Choroid plexus epithelial cell (primary cell): Measurements from ENCODE around the gene FRMD4A.

Experiments
- DNase-seq: peaks from one replicate; pipeline ENCODE4 v3.0.0-alpha.2; 2010; ENCODE audit warnings: low read depth
- H3K4me3 ChIP-seq: 2 replicates; pipeline ENCODE4 v1.5.1; 2011; ENCODE audit warnings: low read depth, mild to moderate bottlenecking, control low read depth, low read length, moderate library complexity
- TF ChIP-seq, protein P1 (sequence below): conservative IDR thresholded peaks from 2 replicates; pipeline ENCODE4 v1.5.1; 2011; ENCODE audit warnings: low read depth, mild to moderate bottlenecking, control low read depth, inconsistent platforms, low read length, moderate library complexity

Gene FRMD4A

GRCh38 chr10:14131261-14131960, 199.3 kb downstream of the FRMD4A start:
- no peak overlapping the region for H3K4me3 ChIP-seq
- TF ChIP-seq, protein P1, sequence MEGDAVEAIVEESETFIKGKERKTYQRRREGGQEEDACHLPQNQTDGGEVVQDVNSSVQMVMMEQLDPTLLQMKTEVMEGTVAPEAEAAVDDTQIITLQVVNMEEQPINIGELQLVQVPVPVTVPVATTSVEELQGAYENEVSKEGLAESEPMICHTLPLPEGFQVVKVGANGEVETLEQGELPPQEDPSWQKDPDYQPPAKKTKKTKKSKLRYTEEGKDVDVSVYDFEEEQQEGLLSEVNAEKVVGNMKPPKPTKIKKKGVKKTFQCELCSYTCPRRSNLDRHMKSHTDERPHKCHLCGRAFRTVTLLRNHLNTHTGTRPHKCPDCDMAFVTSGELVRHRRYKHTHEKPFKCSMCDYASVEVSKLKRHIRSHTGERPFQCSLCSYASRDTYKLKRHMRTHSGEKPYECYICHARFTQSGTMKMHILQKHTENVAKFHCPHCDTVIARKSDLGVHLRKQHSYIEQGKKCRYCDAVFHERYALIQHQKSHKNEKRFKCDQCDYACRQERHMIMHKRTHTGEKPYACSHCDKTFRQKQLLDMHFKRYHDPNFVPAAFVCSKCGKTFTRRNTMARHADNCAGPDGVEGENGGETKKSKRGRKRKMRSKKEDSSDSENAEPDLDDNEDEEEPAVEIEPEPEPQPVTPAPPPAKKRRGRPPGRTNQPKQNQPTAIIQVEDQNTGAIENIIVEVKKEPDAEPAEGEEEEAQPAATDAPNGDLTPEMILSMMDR = no peak
- no peak for DNase-seq

DNA sequence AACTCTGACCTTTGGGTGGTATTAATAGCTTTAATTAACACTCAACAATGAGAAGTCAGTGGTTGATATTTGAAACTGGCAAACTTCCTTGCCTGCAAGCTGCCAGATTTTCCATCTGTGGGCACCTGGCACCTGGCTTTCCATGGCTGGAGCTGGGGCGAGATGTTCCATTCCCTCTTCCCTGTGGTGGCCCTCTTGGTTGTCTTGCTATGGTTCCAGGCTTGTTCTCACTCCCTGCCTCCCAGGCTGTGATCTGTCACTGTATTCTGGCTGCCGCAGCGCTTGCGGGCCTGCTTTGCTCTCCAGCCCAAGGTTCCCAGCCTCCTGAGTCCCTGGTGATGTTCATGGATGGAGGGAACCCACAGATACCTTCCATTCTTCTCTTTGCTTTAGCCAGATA, 201.0 kb downstream of the FRMD4A start:
- TF ChIP-seq, protein P1 = no peak
- DNase-seq = no peak
- H3K4me3 ChIP-seq = no peak overlapping the region

- DNase-seq = no peak
- no peak overlapping the region for H3K4me3 ChIP-seq
- TF ChIP-seq, protein P1 = no peak
These were observed 202.2 kb downstream of the FRMD4A start for GRCh38 chr10:14128519-14128918.

GRCh38 chr10:14126697-14127440, 203.9 kb downstream of the FRMD4A start:
- no peak overlapping the region for H3K4me3 ChIP-seq
- TF ChIP-seq, protein P1 = no peak
- DNase-seq = peak; percentile 10

GRCh38 chr10:14125564-14125963, 205.2 kb downstream of the FRMD4A start:
- TF ChIP-seq, protein P1 = no peak
- no peak overlapping the region for H3K4me3 ChIP-seq
- DNase-seq = no peak

DNA sequence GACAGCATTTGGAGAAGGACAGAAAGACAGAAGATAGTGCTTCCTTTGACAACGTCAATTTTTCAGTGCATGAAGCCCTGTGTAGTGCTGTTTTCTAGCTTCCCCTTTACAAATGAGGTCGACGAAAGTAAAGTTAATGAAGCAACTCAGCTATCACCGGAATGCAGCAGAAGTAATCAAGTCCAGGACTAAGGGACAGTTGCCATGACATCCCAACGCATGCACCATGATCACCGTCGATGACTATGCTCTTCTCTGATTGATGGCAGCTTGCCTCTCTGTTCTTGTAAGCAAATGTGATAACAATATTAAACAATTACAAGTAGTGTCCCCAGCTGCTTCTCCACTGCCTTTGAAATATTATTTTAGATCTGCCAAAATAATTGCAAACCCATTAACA, 205.8 kb downstream of the FRMD4A start:
- no peak overlapping the region for H3K4me3 ChIP-seq
- no peak for DNase-seq
- TF ChIP-seq, protein P1 = no peak

DNA sequence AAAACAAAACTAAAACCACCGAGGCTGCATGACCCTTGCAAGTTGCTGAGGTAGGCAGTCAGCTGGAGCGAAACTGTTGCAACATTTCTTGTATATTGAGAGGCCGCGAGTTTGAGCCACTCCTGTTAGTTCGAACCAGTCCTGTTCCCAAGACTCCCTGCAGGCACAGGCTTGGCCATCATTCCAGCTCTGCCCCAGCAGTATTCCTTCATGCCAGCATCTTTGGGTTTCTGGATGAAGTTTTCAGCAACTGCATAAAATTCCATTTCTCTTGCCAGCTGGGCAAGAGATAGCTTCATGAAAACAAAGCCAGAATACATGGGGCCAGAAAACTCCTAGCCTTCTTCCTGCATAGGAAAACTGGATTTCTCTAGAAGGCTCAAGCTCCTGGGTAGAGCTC, 207.6 kb downstream of the FRMD4A start:
- peak; percentile 8 for DNase-seq
- TF ChIP-seq, protein P1 = no peak
- no peak overlapping the region for H3K4me3 ChIP-seq
